ENCODE data around the gene TSPYL4. TPM values are rescaled to one million over a fixed set of nuclear protein-coding genes. Genes with fewer than 3 reads are reported as not detected.
A peak's percentile ranks its signal among the peaks of the same experiment; 100 is the strongest.

The TSPYL4 gene
- total RNA-seq, 1 experiment from 2014 or later = 5.4 TPM

GRCh38 chr6:116298273-116298672 is 44.4 kb upstream of the TSPYL4 start:
- Histone ChIP-seq H3K9me2 (ENCODE audit: insufficient read depth) (no peaks in the 10 kb centered on the region), H3K4me3 (replicated peaks in 1 of 2; ENCODE audit: low read depth in 1 of 2, low read length in 2 of 2) (no peak overlapping the region), H3K9ac (ENCODE audit: low read length) (no peak overlapping the region), H3K27me3 (ENCODE audit: insufficient read depth, low read length) (no peaks in the 10 kb centered on the region), H3K27ac (ENCODE audit: low read depth, low read length) (no peak overlapping the region), H2AFZ (ENCODE audit: low read depth, low read length, poor library complexity, severe bottlenecking) (no peak overlapping the region), H3K9me3 (ENCODE audit: control insufficient read depth in 1 of 2, insufficient read depth in 1 of 2, low read depth in 1 of 2, low read length in 2 of 2) (no peaks in the 10 kb centered on the region), H3K4me1 (ENCODE audit: control insufficient read depth in 1 of 2, insufficient read depth in 2 of 2, low read length in 2 of 2) (no peaks in the 10 kb centered on the region), H3K79me2 (ENCODE audit: insufficient read depth, low read length) (no peaks in the 10 kb centered on the region), H3K4me2 (ENCODE audit: low read length) (no peak overlapping the region), H3K36me3 (ENCODE audit: control insufficient read depth in 1 of 2, insufficient read depth in 2 of 2, low read length in 2 of 2) (no peaks in the 10 kb centered on the region), H4K20me1 (ENCODE audit: insufficient read depth) (no peaks in the 10 kb centered on the region)
- RAD21 ChIA-PET (ENCODE audit: low non-redundant PET in 1 of 2, low total read pairs in 2 of 2, uncharacterized antibody in 2 of 2, unreplicated experiment in 2 of 2) = no interaction called here
- BruUV-seq (replicated peaks) = no TSS peak
- POLR2A ChIA-PET = no interaction called here
- ATAC-seq (no peak), DNase-seq (ENCODE audit: low read depth, low spot score) (no peak)
- TF ChIP-seq CBX3 (IDR thresholded peaks at IDR 0.05; ENCODE audit: low read depth) (0 out of 2 replicates have a peak, but pooled peaks have one; percentile 24), ELF1 (IDR thresholded peaks at IDR 0.05; ENCODE audit: borderline replicate concordance, low read depth) (no peak)
- intact Hi-C loops (cut with micrococcal nuclease) = no loop called here
- CTCF ChIA-PET = no interaction called here

- Histone ChIP-seq H3K4me1 (ENCODE audit: control insufficient read depth in 1 of 2, insufficient read depth in 2 of 2, low read length in 2 of 2) (no peaks in the 10 kb centered on the region), H3K27ac (ENCODE audit: low read depth, low read length) (no peak overlapping the region), H3K4me2 (ENCODE audit: low read length) (no peak overlapping the region), H3K36me3 (ENCODE audit: control insufficient read depth in 1 of 2, insufficient read depth in 2 of 2, low read length in 2 of 2) (no peaks in the 10 kb centered on the region), H3K79me2 (ENCODE audit: insufficient read depth, low read length) (no peaks in the 10 kb centered on the region), H3K9me3 (ENCODE audit: control insufficient read depth in 1 of 2, insufficient read depth in 1 of 2, low read depth in 1 of 2, low read length in 2 of 2) (no peaks in the 10 kb centered on the region), H2AFZ (ENCODE audit: low read depth, low read length, poor library complexity, severe bottlenecking) (no peak overlapping the region), H3K9ac (ENCODE audit: low read length) (no peak overlapping the region), H3K27me3 (ENCODE audit: insufficient read depth, low read length) (no peaks in the 10 kb centered on the region), H3K4me3 (replicated peaks in 1 of 2; ENCODE audit: low read depth in 1 of 2, low read length in 2 of 2) (no peak overlapping the region), H3K9me2 (ENCODE audit: insufficient read depth) (no peaks in the 10 kb centered on the region), H4K20me1 (ENCODE audit: insufficient read depth) (no peaks in the 10 kb centered on the region)
- POLR2A ChIA-PET = no interaction called here
- CTCF ChIA-PET = interaction anchor here (1.7 kb wide), 1 partner anchor 24 kb away, joined by 6 read pairs; no protein-coding TSS in a partner anchor
- intact Hi-C loops (cut with micrococcal nuclease) = no loop called here
- ATAC-seq (no peak), DNase-seq (ENCODE audit: low read depth, low spot score) (no peak)
- no peak for TF ChIP-seq POLR2AphosphoS5 (IDR thresholded peaks at IDR 0.05; ENCODE audit: low read depth, low read length)
- no peak for TF ChIP-seq YY1 (IDR thresholded peaks at IDR 0.05; ENCODE audit: extremely low read depth, insufficient replicate concordance, low read depth, low read length)
- TF ChIP-seq TCF7L2 (IDR thresholded peaks at IDR 0.05; ENCODE audit: borderline replicate concordance, extremely low read depth, insufficient read depth, insufficient read length) = no peak
- no peak for TF ChIP-seq CBX3 (IDR thresholded peaks at IDR 0.05; ENCODE audit: low read depth)
- TF ChIP-seq CTCF (IDR thresholded peaks at IDR 0.05 in 2 of 3, conservative IDR thresholded peaks at IDR 0.05 in 1 of 3; ENCODE audit: borderline replicate concordance in 1 of 3, insufficient read depth in 1 of 3, low read depth in 2 of 3, low read length in 2 of 3) = no peak
- no peak for TF ChIP-seq FOSL1 (IDR thresholded peaks at IDR 0.05; ENCODE audit: low read depth)
- TF ChIP-seq ZBTB33 (IDR thresholded peaks at IDR 0.05; ENCODE audit: extremely low read depth, insufficient replicate concordance, low read length) = no peak
- TF ChIP-seq RAD21 (IDR thresholded peaks at IDR 0.05; ENCODE audit: low read depth) = no peak
- TF ChIP-seq SIN3A (IDR thresholded peaks at IDR 0.05; ENCODE audit: low read depth) = no peak
- RAD21 ChIA-PET (ENCODE audit: low non-redundant PET in 1 of 2, low total read pairs in 2 of 2, uncharacterized antibody in 2 of 2, unreplicated experiment in 2 of 2) = no interaction called here
- BruUV-seq (replicated peaks) = no TSS peak
These were observed 38.7 kb upstream of the TSPYL4 start for GRCh38 chr6:116292553-116292952.

Measured in HCT116 (cell line).